ENCODE measurements around the gene ZNF20.
"Not testable (repeated sequence)": the region's sequence is repeated elsewhere in the genome, so short reads cannot be mapped to it uniquely, and the experiment has no call there.

ZNF20 gene

GRCh38 chr19:12113121-12113520 is 27.0 kb downstream of the ZNF20 start:
- no peak for DNase-seq (ENCODE audit: low read depth in 2 of 2, low spot score in 1 of 2)

GRCh38 chr19:12112701-12113100 is 27.4 kb downstream of the ZNF20 start:
- no peak for DNase-seq (ENCODE audit: low read depth in 2 of 2, low spot score in 1 of 2)

- DNase-seq (ENCODE audit: low read depth in 2 of 2, low spot score in 1 of 2) = no peak
Measured at GRCh38 chr19:12111943-12112637, 28.1 kb downstream of the ZNF20 start.

GRCh38 chr19:12111176-12111575 is 29.0 kb downstream of the ZNF20 start:
- DNase-seq (ENCODE audit: low read depth in 2 of 2, low spot score in 1 of 2) = no peak

- DNase-seq (ENCODE audit: low read depth in 2 of 2, low spot score in 1 of 2) = not testable (repeated sequence)
Measured at GRCh38 chr19:12103909-12104308, 36.2 kb downstream of the ZNF20 start.

- no peak for DNase-seq (ENCODE audit: low read depth in 2 of 2, low spot score in 1 of 2)
Measured at GRCh38 chr19:12098040-12098439, 42.1 kb downstream of the ZNF20 start.

GRCh38 chr19:12095111-12095790 is 44.9 kb downstream of the ZNF20 start:
- no peak for DNase-seq (ENCODE audit: low read depth in 2 of 2, low spot score in 1 of 2)

GRCh38 chr19:12093777-12094176 is 46.4 kb downstream of the ZNF20 start:
- no peak for DNase-seq (ENCODE audit: low read depth in 2 of 2, low spot score in 1 of 2)

GRCh38 chr19:12092956-12093355 is 47.2 kb downstream of the ZNF20 start:
- DNase-seq (ENCODE audit: low read depth in 2 of 2, low spot score in 1 of 2) = no peak

- peak in 1 of 2 donors; percentile 15 for DNase-seq (ENCODE audit: low read depth in 2 of 2, low spot score in 1 of 2)
Measured at GRCh38 chr19:12092065-12092867, 47.9 kb downstream of the ZNF20 start.

- peak; percentile 15 to 38 for DNase-seq (ENCODE audit: low read depth in 2 of 2, low spot score in 1 of 2)
Measured at GRCh38 chr19:12090807-12091206, 49.3 kb downstream of the ZNF20 start.

GRCh38 chr19:12085074-12085818 is 54.9 kb downstream of the ZNF20 start:
- DNase-seq (ENCODE audit: low read depth in 2 of 2, low spot score in 1 of 2) = no peak

- not testable (repeated sequence) for DNase-seq (ENCODE audit: low read depth in 2 of 2, low spot score in 1 of 2)
Measured at GRCh38 chr19:12083336-12083735, 56.8 kb downstream of the ZNF20 start.
